ENCODE results near the gene MMP12.

Gene MMP12

GRCh38 chr11:102831489-102832440 is 43.0 kb downstream of the MMP12 start:
- ChIA-PET POLR2A (ENCODE audit: low non-redundant PET) (no interaction called here), CTCF (interaction anchor here (0.6 to 1.2 kb wide), 4 partner anchors 34 to 490 kb away, joined by 3 read pairs; partner anchors contain the start of gene MMP1)
- DNase-seq (ENCODE audit: low spot score): no peak
- peak; percentile 41 for TF ChIP-seq CTCF (conservative IDR thresholded peaks at IDR 0.05; ENCODE audit: low read depth)
- H3K27ac ChIP-seq: no peak overlapping the region

- ChIA-PET POLR2A (ENCODE audit: low non-redundant PET) (no interaction called here), CTCF (interaction anchor here (0.6 to 1.2 kb wide), 3 partner anchors 33 to 112 kb away, joined by 3 read pairs; partner anchors contain the start of gene MMP1)
- no peak overlapping the region for H3K27ac ChIP-seq
- no peak for TF ChIP-seq CTCF (conservative IDR thresholded peaks at IDR 0.05; ENCODE audit: low read depth)
- no peak for DNase-seq (ENCODE audit: low spot score)
These were observed 43.7 kb downstream of the MMP12 start for GRCh38 chr11:102831128-102831488.

- H3K27ac ChIP-seq: no peak overlapping the region
- POLR2A ChIA-PET (ENCODE audit: low non-redundant PET): no interaction called here
- no peak for DNase-seq (ENCODE audit: low spot score)
- CTCF ChIA-PET: no interaction called here
- no peak for TF ChIP-seq CTCF (conservative IDR thresholded peaks at IDR 0.05; ENCODE audit: low read depth)
These were observed 44.6 kb downstream of the MMP12 start for GRCh38 chr11:102830001-102830727.

- DNase-seq (ENCODE audit: low spot score): no peak
- TF ChIP-seq CTCF (conservative IDR thresholded peaks at IDR 0.05; ENCODE audit: low read depth): no peak
- POLR2A ChIA-PET (ENCODE audit: low non-redundant PET): no interaction called here
- no peak overlapping the region for H3K27ac ChIP-seq
- CTCF ChIA-PET: no interaction called here
These were observed 45.3 kb downstream of the MMP12 start for GRCh38 chr11:102829316-102830000.

GRCh38 chr11:102824556-102824955 is 50.2 kb downstream of the MMP12 start:
- TF ChIP-seq CTCF (conservative IDR thresholded peaks at IDR 0.05; ENCODE audit: low read depth): no peak
- no peak for DNase-seq (ENCODE audit: low spot score)
- ChIA-PET POLR2A (ENCODE audit: low non-redundant PET) (no interaction called here), CTCF (no interaction called here)
- H3K27ac ChIP-seq: no peak overlapping the region

- CTCF ChIA-PET: no interaction called here
- TF ChIP-seq CTCF (conservative IDR thresholded peaks at IDR 0.05; ENCODE audit: low read depth): no peak
- no peak overlapping the region for H3K27ac ChIP-seq
- no peak for DNase-seq (ENCODE audit: low spot score)
- POLR2A ChIA-PET (ENCODE audit: low non-redundant PET): no interaction called here
These were observed 55.3 kb downstream of the MMP12 start for GRCh38 chr11:102819491-102819890.

Data from RWPE1 (cell line).